GM13976 (cell line): ENCODE data around the gene PACSIN2.

ENCODE experiments used
- DNase-seq: peaks from one replicate; pipeline ENCODE4 v3.0.0; 2012; ENCODE audit warnings: low spot score
- CTCF ChIP-seq: IDR thresholded peaks from 2 replicates; pipeline ENCODE4 v1.5.1; 2012; ENCODE audit warnings: borderline replicate concordance, mild to moderate bottlenecking; ENCODE audit not compliant: insufficient read depth; ENCODE audit errors: extremely low read depth, missing control alignments, control extremely low read depth
- in situ Hi-C: fragments of 300-500 bp; cut with MboI; formaldehyde crosslinking; loops from one replicate; pipeline ENCODE4 v1.12.0; 2022; ENCODE audit warnings: low sequenced_read_pairs, mixed read lengths, inconsistent platforms; ENCODE audit not compliant: unreplicated experiment

Gene PACSIN2

GRCh38 chr22:42836026-42836425 is 178.9 kb downstream of the PACSIN2 start:
- no peak for TF ChIP-seq CTCF
- in situ Hi-C loops: no loop called here
- DNase-seq: no peak

- DNase-seq: no peak
- in situ Hi-C loops: no loop called here
- TF ChIP-seq CTCF: no peak
These were observed 180.6 kb downstream of the PACSIN2 start for GRCh38 chr22:42834177-42834949.

- no peak for DNase-seq
- in situ Hi-C loops: no loop called here
- TF ChIP-seq CTCF: no peak
These were observed 181.8 kb downstream of the PACSIN2 start for GRCh38 chr22:42833104-42833503.

- no peak for TF ChIP-seq CTCF
- DNase-seq: no peak
- in situ Hi-C loops: no loop called here
These were observed 183.2 kb downstream of the PACSIN2 start for GRCh38 chr22:42831712-42832111.

- no peak for TF ChIP-seq CTCF
- DNase-seq: no peak
- in situ Hi-C loops: no loop called here
These were observed 184.8 kb downstream of the PACSIN2 start for GRCh38 chr22:42830161-42830560.

GRCh38 chr22:42829302-42829701 is 185.6 kb downstream of the PACSIN2 start:
- in situ Hi-C loops: no loop called here
- no peak for TF ChIP-seq CTCF
- DNase-seq: no peak
